IMR-90 (cell line): Measurements from ENCODE around the gene GCKR.

ENCODE experiments used
- BHLHE40 ChIP-seq: fragments of 150-350 bp; IDR thresholded peaks from 2 replicates; pipeline ENCODE4 v1.6.1; 2016; ENCODE audit warnings: mild to moderate bottlenecking, low read depth, low read length
- CTCF ChIP-seq: conservative IDR thresholded peaks from 2 replicates; pipeline ENCODE4 v1.5.1; 2012; ENCODE audit warnings: mild to moderate bottlenecking, low read depth, low read length, improper control_type of control experiment
- FOS ChIP-seq: fragments of 150-350 bp; IDR thresholded peaks from 2 replicates; pipeline ENCODE4 v1.6.1; 2016; ENCODE audit warnings: low read depth, low read length
- SMC3 ChIP-seq: fragments of 150-350 bp; IDR thresholded peaks from 2 replicates; pipeline ENCODE4 v1.6.1; 2016; ENCODE audit warnings: low read depth, mild to moderate bottlenecking, antibody characterized with exemption, low read length, moderate library complexity
- USF2 ChIP-seq: fragments of 150-350 bp; IDR thresholded peaks from 2 replicates; pipeline ENCODE4 v1.6.1; 2017; ENCODE audit warnings: mild to moderate bottlenecking, antibody characterized with exemption, low read length, low read depth

- TF ChIP-seq BHLHE40 (no peak), SMC3 (no peak), FOS (no peak), CTCF (no peak), USF2 (no peak)
These were observed 2.2 kb upstream of the GCKR start for GRCh38 chr2:27494284-27494943.
